Gastrocnemius medialis (tissue), 4 donors: ENCODE measurements around the gene HK1.

ENCODE experiments used
- CTCF ChIP-seq, 5 experiments: fragments of 450-650 bp in 3 of 5; fragments of 200-600 bp in 2 of 5; sonication (generic) in 2 of 5; IDR thresholded peaks in 4 of 5; conservative IDR thresholded peaks in 1 of 5; 1 replicate in 4 of 5; 2 replicates in 1 of 5; pipeline ENCODE4 v1.5.1; 2016 to 2019; ENCODE audit warnings: antibody characterized with exemption in 5 of 5, mild to moderate bottlenecking in 3 of 5, moderate library complexity in 3 of 5
- POLR2A ChIP-seq, 2 donors: fragments of 450-650 bp; IDR thresholded peaks; one replicate each; pipeline ENCODE4 v1.6.1; 2017; ENCODE audit warnings: antibody characterized with exemption in 2 of 2, mild to moderate bottlenecking in 2 of 2, moderate library complexity in 2 of 2

GRCh38 chr10:69434169-69434568 is 155.9 kb downstream of the HK1 start:
- TF ChIP-seq CTCF (IDR thresholded peaks at IDR 0.05 in 4 of 5, conservative IDR thresholded peaks at IDR 0.05 in 1 of 5) (no peak), POLR2A (IDR thresholded peaks at IDR 0.05) (no peak)
